Endothelial cell of umbilical vein (primary cell): ENCODE results near the gene NDST4.

ENCODE experiments used
- CTCF ChIP-seq, 2 donors: IDR thresholded peaks; 1 replicate in 1 of 2; 2 replicates in 1 of 2; pipeline ENCODE4 v1.5.1; 2011; ENCODE audit warnings: low read length in 2 of 2, mild to moderate bottlenecking in 2 of 2, moderate library complexity in 2 of 2, control low read depth in 1 of 2, inconsistent platforms in 1 of 2, low read depth in 1 of 2; ENCODE audit not compliant: insufficient read depth in 1 of 2; ENCODE audit errors: extremely low read depth in 1 of 2
- EZH2 ChIP-seq: IDR thresholded peaks from 2 replicates; pipeline ENCODE4 v1.6.1; 2012; ENCODE audit warnings: borderline replicate concordance, low read depth, mild to moderate bottlenecking, moderate library complexity, low read length, inconsistent platforms; ENCODE audit not compliant: severe bottlenecking
- POLR2A ChIP-seq: IDR thresholded peaks from 2 replicates; pipeline ENCODE4 v1.6.1; 2012; ENCODE audit warnings: low read depth, mild to moderate bottlenecking, control low read depth, low read length
- POLR2AphosphoS5 ChIP-seq: IDR thresholded peaks from 2 replicates; pipeline ENCODE4 v1.6.1; 2012; ENCODE audit warnings: low read depth, mild to moderate bottlenecking, control low read depth, low read length, moderate library complexity; ENCODE audit not compliant: insufficient read depth

GRCh38 chr4:115126491-115126890 lies 13.1 kb upstream of the NDST4 start:
- no peak for TF ChIP-seq EZH2
- no peak for TF ChIP-seq CTCF (IDR thresholded peaks at IDR 0.05; ENCODE audit: extremely low read depth in 1 of 2, insufficient read depth in 1 of 2, low read depth in 1 of 2, low read length in 2 of 2)
- no peak for TF ChIP-seq POLR2AphosphoS5
- TF ChIP-seq POLR2A, result no peak
